ENCODE measurements around the gene B4GALT2. TPM values are rescaled to one million over a fixed set of nuclear protein-coding genes. Genes with fewer than 3 reads are reported as not detected.
A peak's percentile ranks its signal among the peaks of the same experiment; 100 is the strongest.

B4GALT2 gene
- total and polyA plus RNA-seq, 9 of the 15 experiments (the other 6 are each of a cell fraction or from before 2014, with no cell fraction given): 1.3 to 86.8 (median 43.8) TPM

DNA sequence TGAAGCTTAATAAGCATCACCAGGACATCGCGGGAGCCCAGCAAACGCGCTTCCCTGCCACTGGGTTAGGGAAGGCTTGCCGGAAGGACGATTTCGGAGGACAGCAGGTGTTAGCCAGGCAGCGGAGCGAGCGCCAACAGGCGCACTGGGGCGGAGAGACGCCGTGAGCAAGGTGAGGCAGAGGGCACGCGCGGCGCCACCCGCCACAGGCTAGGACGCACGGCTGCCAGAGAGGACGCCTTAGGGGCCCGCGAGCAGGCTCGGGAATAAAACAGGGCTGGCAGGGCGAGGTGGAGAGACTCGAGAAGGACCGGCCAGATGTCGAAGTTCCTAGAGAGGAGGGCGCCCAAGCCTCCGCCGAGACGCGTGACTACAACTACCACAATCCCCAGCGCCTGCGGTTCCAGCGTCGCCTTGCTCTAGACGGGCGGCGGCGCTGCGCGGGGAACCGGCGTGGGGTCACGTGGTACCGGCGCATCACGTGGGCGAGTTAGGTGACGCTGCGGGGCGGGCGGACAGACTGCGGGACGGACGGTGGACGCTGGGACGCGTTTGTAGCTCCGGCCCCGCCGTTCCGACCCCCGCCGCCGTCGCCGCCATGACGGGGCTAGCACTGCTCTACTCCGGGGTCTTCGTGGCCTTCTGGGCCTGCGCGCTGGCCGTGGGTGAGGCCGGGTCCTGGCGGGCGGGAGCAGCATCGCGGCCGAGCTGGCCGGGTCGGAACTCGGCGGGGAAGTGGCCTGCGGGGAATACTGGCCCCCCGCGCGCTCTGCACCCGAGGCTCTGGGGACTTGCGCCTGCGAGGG is 4.4 kb upstream of the B4GALT2 start, which contains the start of gene ATP6V0B (continued):
- TF ChIP-seq, protein P1, sequence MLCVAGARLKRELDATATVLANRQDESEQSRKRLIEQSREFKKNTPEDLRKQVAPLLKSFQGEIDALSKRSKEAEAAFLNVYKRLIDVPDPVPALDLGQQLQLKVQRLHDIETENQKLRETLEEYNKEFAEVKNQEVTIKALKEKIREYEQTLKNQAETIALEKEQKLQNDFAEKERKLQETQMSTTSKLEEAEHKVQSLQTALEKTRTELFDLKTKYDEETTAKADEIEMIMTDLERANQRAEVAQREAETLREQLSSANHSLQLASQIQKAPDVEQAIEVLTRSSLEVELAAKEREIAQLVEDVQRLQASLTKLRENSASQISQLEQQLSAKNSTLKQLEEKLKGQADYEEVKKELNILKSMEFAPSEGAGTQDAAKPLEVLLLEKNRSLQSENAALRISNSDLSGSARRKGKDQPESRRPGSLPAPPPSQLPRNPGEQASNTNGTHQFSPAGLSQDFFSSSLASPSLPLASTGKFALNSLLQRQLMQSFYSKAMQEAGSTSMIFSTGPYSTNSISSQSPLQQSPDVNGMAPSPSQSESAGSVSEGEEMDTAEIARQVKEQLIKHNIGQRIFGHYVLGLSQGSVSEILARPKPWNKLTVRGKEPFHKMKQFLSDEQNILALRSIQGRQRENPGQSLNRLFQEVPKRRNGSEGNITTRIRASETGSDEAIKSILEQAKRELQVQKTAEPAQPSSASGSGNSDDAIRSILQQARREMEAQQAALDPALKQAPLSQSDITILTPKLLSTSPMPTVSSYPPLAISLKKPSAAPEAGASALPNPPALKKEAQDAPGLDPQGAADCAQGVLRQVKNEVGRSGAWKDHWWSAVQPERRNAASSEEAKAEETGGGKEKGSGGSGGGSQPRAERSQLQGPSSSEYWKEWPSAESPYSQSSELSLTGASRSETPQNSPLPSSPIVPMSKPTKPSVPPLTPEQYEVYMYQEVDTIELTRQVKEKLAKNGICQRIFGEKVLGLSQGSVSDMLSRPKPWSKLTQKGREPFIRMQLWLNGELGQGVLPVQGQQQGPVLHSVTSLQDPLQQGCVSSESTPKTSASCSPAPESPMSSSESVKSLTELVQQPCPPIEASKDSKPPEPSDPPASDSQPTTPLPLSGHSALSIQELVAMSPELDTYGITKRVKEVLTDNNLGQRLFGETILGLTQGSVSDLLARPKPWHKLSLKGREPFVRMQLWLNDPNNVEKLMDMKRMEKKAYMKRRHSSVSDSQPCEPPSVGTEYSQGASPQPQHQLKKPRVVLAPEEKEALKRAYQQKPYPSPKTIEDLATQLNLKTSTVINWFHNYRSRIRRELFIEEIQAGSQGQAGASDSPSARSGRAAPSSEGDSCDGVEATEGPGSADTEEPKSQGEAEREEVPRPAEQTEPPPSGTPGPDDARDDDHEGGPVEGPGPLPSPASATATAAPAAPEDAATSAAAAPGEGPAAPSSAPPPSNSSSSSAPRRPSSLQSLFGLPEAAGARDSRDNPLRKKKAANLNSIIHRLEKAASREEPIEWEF (CRISPR knock-in tag; IDR thresholded peaks at IDR 0.05): no peak
- TF ChIP-seq CREB1 (IDR thresholded peaks at IDR 0.05): peak; percentile 98
- peak; percentile 99 for TF ChIP-seq CREB1 (CRISPR knock-in tag; IDR thresholded peaks at IDR 0.05)
- TF ChIP-seq, protein P2, sequence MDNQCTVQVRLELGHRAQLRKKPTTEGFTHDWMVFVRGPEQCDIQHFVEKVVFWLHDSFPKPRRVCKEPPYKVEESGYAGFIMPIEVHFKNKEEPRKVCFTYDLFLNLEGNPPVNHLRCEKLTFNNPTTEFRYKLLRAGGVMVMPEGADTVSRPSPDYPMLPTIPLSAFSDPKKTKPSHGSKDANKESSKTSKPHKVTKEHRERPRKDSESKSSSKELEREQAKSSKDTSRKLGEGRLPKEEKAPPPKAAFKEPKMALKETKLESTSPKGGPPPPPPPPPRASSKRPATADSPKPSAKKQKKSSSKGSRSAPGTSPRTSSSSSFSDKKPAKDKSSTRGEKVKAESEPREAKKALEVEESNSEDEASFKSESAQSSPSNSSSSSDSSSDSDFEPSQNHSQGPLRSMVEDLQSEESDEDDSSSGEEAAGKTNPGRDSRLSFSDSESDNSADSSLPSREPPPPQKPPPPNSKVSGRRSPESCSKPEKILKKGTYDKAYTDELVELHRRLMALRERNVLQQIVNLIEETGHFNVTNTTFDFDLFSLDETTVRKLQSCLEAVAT (IDR thresholded peaks at IDR 0.05): peak; percentile 3 to 82; a peak in 2 of 4 replicates
- TF ChIP-seq KDM4B (IDR thresholded peaks at IDR 0.05; ENCODE audit: borderline replicate concordance in 2 of 2, low read depth in 1 of 2): peak in 1 of 2 experiments; percentile 87; a peak in 1 of 4 replicates
- peak; percentile 57; the same call in 1 of the 2 replicates for TF ChIP-seq ZNF589 (CRISPR knock-in tag; IDR thresholded peaks at IDR 0.05; ENCODE audit: low read depth)
- TF ChIP-seq ZNF217 (CRISPR knock-in tag; IDR thresholded peaks at IDR 0.05): no peak
- TF ChIP-seq, protein P3, sequence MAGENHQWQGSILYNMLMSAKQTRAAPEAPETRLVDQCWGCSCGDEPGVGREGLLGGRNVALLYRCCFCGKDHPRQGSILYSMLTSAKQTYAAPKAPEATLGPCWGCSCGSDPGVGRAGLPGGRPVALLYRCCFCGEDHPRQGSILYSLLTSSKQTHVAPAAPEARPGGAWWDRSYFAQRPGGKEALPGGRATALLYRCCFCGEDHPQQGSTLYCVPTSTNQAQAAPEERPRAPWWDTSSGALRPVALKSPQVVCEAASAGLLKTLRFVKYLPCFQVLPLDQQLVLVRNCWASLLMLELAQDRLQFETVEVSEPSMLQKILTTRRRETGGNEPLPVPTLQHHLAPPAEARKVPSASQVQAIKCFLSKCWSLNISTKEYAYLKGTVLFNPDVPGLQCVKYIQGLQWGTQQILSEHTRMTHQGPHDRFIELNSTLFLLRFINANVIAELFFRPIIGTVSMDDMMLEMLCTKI (IDR thresholded peaks at IDR 0.05; ENCODE audit: partially characterized antibody): no peak
- TF ChIP-seq E2F1 (CRISPR knock-in tag; IDR thresholded peaks at IDR 0.05): peak; percentile 90
- no peak for TF ChIP-seq ZNF175 (CRISPR knock-in tag; IDR thresholded peaks at IDR 0.05; ENCODE audit: low read depth)
- 0 out of 2 replicates have a peak, but pooled peaks have one; percentile 19 for TF ChIP-seq LCOR (CRISPR knock-in tag; IDR thresholded peaks at IDR 0.05)
- no peak for TF ChIP-seq IRF9 (tag; IDR thresholded peaks at IDR 0.05)
- 0 out of 2 replicates have a peak, but pooled peaks have one; percentile 43 for TF ChIP-seq RBM14 (IDR thresholded peaks at IDR 0.05; ENCODE audit: borderline replicate concordance, insufficient read depth, low read depth, low read length)
- peak; percentile 87 for TF ChIP-seq HNRNPLL (IDR thresholded peaks at IDR 0.05; ENCODE audit: low read depth, low read length, poor library complexity, severe bottlenecking)

Measured in K562 (cell line).